IMR-90 (cell line): ENCODE data around the gene LIPM. TPM values are rescaled to one million over a fixed set of nuclear protein-coding genes. Genes with fewer than 3 reads are reported as not detected.

ENCODE experiments used
- ATAC-seq: fragments of 200-7000 bp; cut with Tn5 transposase; 2 replicates; pipeline ENCODE4 v1.9.1; 2020; ENCODE audit warnings: low read depth, mild to moderate bottlenecking, moderate library complexity
- BruUV-seq: library from RNA; stranded (reverse); fragments of 400-500 nt; replicated peaks from 2 replicates; lab custom pipeline; 2021; lab: Mats Ljungman, UMichigan
- CTCF ChIA-PET: fragments of 300-600 bp; formaldehyde crosslinking; extraction: SDS; loops from one replicate; lab custom pipeline; 2021; ENCODE audit warnings: antibody characterized with exemption; lab: Yijun Ruan, JAX
- POLR2A ChIA-PET: fragments of 300-600 bp; sonication (Branson Sonifier 250); formaldehyde crosslinking; loops from one replicate; lab custom pipeline; 2022; ENCODE audit warnings: antibody characterized with exemption; ENCODE audit not compliant: unreplicated experiment; lab: Charles Lee
- DNase-seq: peaks from one replicate; pipeline ENCODE4 v3.0.0; 2013
- H2AFZ ChIP-seq: replicated peaks from 2 replicates; pipeline ENCODE3; 2013; ENCODE audit warnings: low read length, mild to moderate bottlenecking; ENCODE audit not compliant: poor library complexity
- H2AK5ac ChIP-seq: 2 replicates; pipeline ENCODE4 v1.6.1; 2013; ENCODE audit warnings: low read depth, low read length, inconsistent platforms
- H2AK9ac ChIP-seq: replicated peaks from 2 replicates; pipeline ENCODE3; 2013; ENCODE audit warnings: mild to moderate bottlenecking, low read depth, low read length, moderate library complexity; ENCODE audit not compliant: poor library complexity
- H2BK120ac ChIP-seq: 2 replicates; pipeline ENCODE4 v1.6.1; 2013; ENCODE audit warnings: low read depth, low read length, inconsistent platforms
- H2BK15ac ChIP-seq: 3 replicates; pipeline ENCODE4 v1.6.1; 2013; ENCODE audit warnings: low read depth, low read length, inconsistent platforms
- H2BK20ac ChIP-seq: 2 replicates; pipeline ENCODE4 v1.6.1; 2013; ENCODE audit warnings: low read depth, mild to moderate bottlenecking, inconsistent platforms, low read length, moderate library complexity
- H2BK5ac ChIP-seq: 2 replicates; pipeline ENCODE4 v1.6.1; 2013; ENCODE audit warnings: mild to moderate bottlenecking, low read depth, low read length, inconsistent platforms; ENCODE audit not compliant: poor library complexity, severe bottlenecking
- H3K14ac ChIP-seq: replicated peaks from 2 replicates; pipeline ENCODE4 v1.6.1; 2013; ENCODE audit warnings: low read depth, low read length, inconsistent platforms
- H3K18ac ChIP-seq: 2 replicates; pipeline ENCODE4 v1.6.1; 2013; ENCODE audit warnings: low read depth, low read length, control low read depth
- H3K23ac ChIP-seq: 2 replicates; pipeline ENCODE4 v1.6.1; 2013; ENCODE audit warnings: low read depth, low read length, inconsistent platforms
- H3K27ac ChIP-seq: 2 replicates; pipeline ENCODE4 v1.5.1; 2013; ENCODE audit warnings: mild to moderate bottlenecking, control low read depth, low read length; ENCODE audit not compliant: insufficient read depth
- H3K27me3 ChIP-seq: 2 replicates; pipeline ENCODE4 v1.6.1; 2013; ENCODE audit warnings: low read length; ENCODE audit not compliant: control insufficient read depth, insufficient read depth
- H3K36me3 ChIP-seq: 2 replicates; pipeline ENCODE4 v1.6.1; 2013; ENCODE audit warnings: low read length, mixed read lengths; ENCODE audit not compliant: control insufficient read depth, insufficient read depth
- H3K4ac ChIP-seq: 2 replicates; pipeline ENCODE4 v1.6.1; 2013; ENCODE audit warnings: low read depth, low read length, inconsistent platforms
- H3K4me1 ChIP-seq: 2 replicates; pipeline ENCODE4 v1.6.1; 2013; ENCODE audit warnings: low read length, mixed read lengths; ENCODE audit not compliant: control insufficient read depth, insufficient read depth
- H3K4me2 ChIP-seq: 2 replicates; pipeline ENCODE4 v1.6.1; 2013; ENCODE audit warnings: low read depth, mild to moderate bottlenecking, control low read depth, low read length, moderate library complexity
- H3K4me3 ChIP-seq: 2 replicates; pipeline ENCODE4 v1.5.1; 2013; ENCODE audit warnings: low read depth, mild to moderate bottlenecking, control low read depth, low read length, moderate library complexity; ENCODE audit not compliant: insufficient read depth
- H3K56ac ChIP-seq: 2 replicates; pipeline ENCODE4 v1.6.1; 2013; ENCODE audit warnings: low read length, inconsistent platforms; ENCODE audit not compliant: insufficient read depth; ENCODE audit errors: extremely low read depth
- H3K79me1 ChIP-seq, 2 experiments: 2 replicates each; pipeline ENCODE4 v1.6.1; 2013; ENCODE audit warnings: low read length in 2 of 2, inconsistent platforms in 1 of 2, low read depth in 1 of 2
- H3K9ac ChIP-seq: 2 replicates; pipeline ENCODE4 v1.6.1; 2013; ENCODE audit warnings: low read depth, low read length, control low read depth
- H3K9me1 ChIP-seq: 2 replicates; pipeline ENCODE4 v1.6.1; 2013; ENCODE audit warnings: low read length, inconsistent platforms; ENCODE audit not compliant: insufficient read depth
- H3K9me3 ChIP-seq: 2 replicates; pipeline ENCODE4 v1.6.1; 2013; ENCODE audit warnings: low read length; ENCODE audit not compliant: control insufficient read depth, insufficient read depth
- H4K20me1 ChIP-seq: 2 replicates; pipeline ENCODE4 v1.6.1; 2013; ENCODE audit warnings: low read length, inconsistent platforms; ENCODE audit not compliant: insufficient read depth
- H4K5ac ChIP-seq: 2 replicates; pipeline ENCODE4 v1.6.1; 2013; ENCODE audit warnings: mild to moderate bottlenecking, low read depth, low read length, control low read depth
- H4K8ac ChIP-seq, 2 experiments: 2 replicates each; pipeline ENCODE4 v1.6.1; 2013; ENCODE audit warnings: low read depth in 2 of 2, low read length in 2 of 2, control low read depth in 1 of 2, inconsistent platforms in 1 of 2
- H4K91ac ChIP-seq: 2 replicates; pipeline ENCODE4 v1.6.1; 2013; ENCODE audit warnings: low read depth, low read length, inconsistent platforms; ENCODE audit not compliant: insufficient read depth
- CEBPB ChIP-seq: IDR thresholded peaks from 2 replicates; pipeline ENCODE4 v1.6.1; 2012; ENCODE audit warnings: low read depth, low read length, improper control_type of control experiment
- ELK1 ChIP-seq: fragments of 150-350 bp; IDR thresholded peaks from 2 replicates; pipeline ENCODE4 v1.6.1; 2016; ENCODE audit warnings: low read depth, mild to moderate bottlenecking, low read length, moderate library complexity, borderline replicate concordance
- POLR2A ChIP-seq: IDR thresholded peaks from 2 replicates; pipeline ENCODE4 v1.6.1; 2012; ENCODE audit warnings: mild to moderate bottlenecking, low read depth, low read length
- RAD21 ChIP-seq: IDR thresholded peaks from 2 replicates; pipeline ENCODE4 v1.6.1; 2012; ENCODE audit warnings: low read length, improper control_type of control experiment
- RFX5 ChIP-seq: IDR thresholded peaks from 2 replicates; pipeline ENCODE4 v1.8.0; 2012; ENCODE audit warnings: low read depth, mild to moderate bottlenecking, low read length, moderate library complexity
- WGBS, 2 experiments: methylation state at CpG; one replicate each; pipeline versions ENCODE4 v1.1.5 to v1.1.7; 2013; ENCODE audit warnings: missing lambda C conversion rate in 2 of 2; ENCODE audit not compliant: insufficient read length in 1 of 2; ENCODE audit errors: extremely low coverage in 2 of 2; 5-methylcytosine and 5-hydroxymethylcytosine counted together
- dilution Hi-C: fragments of 300-500 bp; cut with HindIII; formaldehyde crosslinking; loops from one replicate; pipeline ENCODE4 v1.14.3; 2018; ENCODE audit warnings: low sequenced_read_pairs; ENCODE audit not compliant: unreplicated experiment
- in situ Hi-C: fragments of 300-500 bp; cut with MboI; formaldehyde crosslinking; loops from 3 replicates; pipeline ENCODE4 v1.14.3; 2019; ENCODE audit warnings: low sequenced_read_pairs, inconsistent platforms, mixed read lengths
- intact Hi-C: fragments of 100-400 bp; cut with micrococcal nuclease; formaldehyde crosslinking; loops from 2 replicates; pipeline ENCODE4 v1.10.0; 2022
- polyA plus RNA-seq, 3 experiments: library from polyadenylated mRNA; depleted of rRNA; stranded (reverse); fragments of >200 nt; gene quantifications; 2 replicates each; pipeline ENCODE4 v1.2.3, GENCODE V29; 2012; ENCODE audit warnings: low replicate concordance in 1 of 3
- total RNA-seq: library from RNA; depleted of rRNA; stranded (reverse); fragments of >200 nt; gene quantifications from 2 replicates; pipeline ENCODE4 v1.2.3, GENCODE V29; 2012

Gene LIPM
- total and polyA plus RNA-seq, 2 of the 4 experiments (the other 2 are of a cell fraction): not detected

- no TSS peak for BruUV-seq
- Histone ChIP-seq H3K4me1 (no peaks in the 10 kb centered on the region), H3K36me3 (no peaks in the 10 kb centered on the region), H3K56ac (no peak overlapping the region), H3K27me3 (peaks cover 6% of the 10 kb centered on the region; the same call in 1 of the 2 replicates), H2AK9ac (no peak overlapping the region), H2BK15ac (no peak overlapping the region), H3K23ac (no peak overlapping the region), H3K14ac (no peak overlapping the region), H4K8ac (no peak overlapping the region), H4K91ac (no peak overlapping the region), H2BK120ac (no peak overlapping the region), H4K5ac (no peak overlapping the region), H3K4me2 (no peak overlapping the region), H3K9me3 (no peaks in the 10 kb centered on the region), H3K9me1 (no peaks in the 10 kb centered on the region), H2AK5ac (no peak overlapping the region), H2AFZ (no peak overlapping the region), H2BK20ac (no peak overlapping the region), H3K4ac (no peak overlapping the region), H4K20me1 (no peaks in the 10 kb centered on the region), H2BK5ac (no peak overlapping the region), H3K79me1 (no peaks in the 10 kb centered on the region), H3K4me3 (no peak overlapping the region), H3K27ac (no peak overlapping the region), H3K9ac (no peak overlapping the region), H3K18ac (no peak overlapping the region)
- DNase-seq (peak; percentile 8), ATAC-seq (no peak)
- intact Hi-C loops (no loop called here), in situ Hi-C loops (no loop called here), dilution Hi-C loops (no loop called here)
- ChIA-PET CTCF (interaction anchor here (1.7 kb wide), 1 partner anchor 254 kb away, joined by 4 read pairs; no protein-coding TSS in a partner anchor), POLR2A (no interaction called here)
- no CpG with 5 or more reads among the region's 3 CpGs for WGBS, 2 experiments
- TF ChIP-seq RFX5 (no peak), RAD21 (no peak), CEBPB (no peak), POLR2A (no peak), ELK1 (no peak)
Observed at GRCh38 chr10:88819290-88819689, 16.8 kb downstream of the LIPM start.
